ENCODE measurements around the gene DOCK3. TPM values are rescaled to one million over a fixed set of nuclear protein-coding genes. Genes with fewer than 3 reads are reported as not detected.

The DOCK3 gene
- polyA plus RNA-seq, 2 of the 4 experiments (the other 2 are of a cell fraction): 0.40 to 0.46 TPM

- TF ChIP-seq, protein P1, sequence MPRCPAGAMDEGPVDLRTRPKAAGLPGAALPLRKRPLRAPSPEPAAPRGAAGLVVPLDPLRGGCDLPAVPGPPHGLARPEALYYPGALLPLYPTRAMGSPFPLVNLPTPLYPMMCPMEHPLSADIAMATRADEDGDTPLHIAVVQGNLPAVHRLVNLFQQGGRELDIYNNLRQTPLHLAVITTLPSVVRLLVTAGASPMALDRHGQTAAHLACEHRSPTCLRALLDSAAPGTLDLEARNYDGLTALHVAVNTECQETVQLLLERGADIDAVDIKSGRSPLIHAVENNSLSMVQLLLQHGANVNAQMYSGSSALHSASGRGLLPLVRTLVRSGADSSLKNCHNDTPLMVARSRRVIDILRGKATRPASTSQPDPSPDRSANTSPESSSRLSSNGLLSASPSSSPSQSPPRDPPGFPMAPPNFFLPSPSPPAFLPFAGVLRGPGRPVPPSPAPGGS (IDR thresholded peaks at IDR 0.05): no peak
- TF ChIP-seq TFCP2L1 (CRISPR knock-in tag; IDR thresholded peaks at IDR 0.05) (no peak), RAD21 (conservative IDR thresholded peaks at IDR 0.05 in 1 of 2, IDR thresholded peaks at IDR 0.05 in 1 of 2) (no peak)
These were observed 130.6 kb downstream of the DOCK3 start (continued) for GRCh38 chr3:50805321-50805720.

DNA sequence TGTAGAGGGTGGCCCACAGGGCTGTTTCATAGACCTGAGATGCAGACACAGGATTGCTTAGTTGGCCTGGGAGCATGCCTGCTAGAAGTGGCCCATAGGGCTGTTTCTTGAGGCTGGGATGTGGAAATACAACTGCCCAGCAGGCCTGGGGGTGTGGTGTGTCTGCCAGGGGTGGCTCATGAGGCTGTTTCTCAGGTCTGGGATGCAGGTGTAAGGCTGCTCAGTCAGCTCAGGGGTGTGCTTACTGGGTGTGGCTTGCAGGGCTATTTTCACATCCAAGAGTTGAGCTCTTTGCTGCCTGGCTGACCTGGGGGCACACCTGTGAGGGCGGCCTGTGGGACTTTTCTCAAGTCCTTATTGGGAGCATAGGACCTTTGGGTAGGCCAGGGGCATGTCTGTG, 131.3 kb downstream of the DOCK3 start:
- H3K4me1 ChIP-seq: no peaks in the 10 kb centered on the region
- no peak overlapping the region for H3K4me2 ChIP-seq
- no peak overlapping the region for H3K4me3 ChIP-seq
- H3K27ac ChIP-seq: no peak overlapping the region
- TF ChIP-seq SREBF2 (IDR thresholded peaks at IDR 0.05) (no peak), TP53 (CRISPR knock-in tag; IDR thresholded peaks at IDR 0.05) (no peak), ELK1 (IDR thresholded peaks at IDR 0.05; ENCODE audit: low read depth, low read length) (no peak), EHF (CRISPR knock-in tag; IDR thresholded peaks at IDR 0.05) (no peak), FOXS1 (CRISPR knock-in tag; IDR thresholded peaks at IDR 0.05) (no peak), POLR2AphosphoS2 (conservative IDR thresholded peaks at IDR 0.05; ENCODE audit: low read length) (no peak), KDM1A (IDR thresholded peaks at IDR 0.05; ENCODE audit: low read depth) (no peak)
- TF ChIP-seq, protein P2, sequence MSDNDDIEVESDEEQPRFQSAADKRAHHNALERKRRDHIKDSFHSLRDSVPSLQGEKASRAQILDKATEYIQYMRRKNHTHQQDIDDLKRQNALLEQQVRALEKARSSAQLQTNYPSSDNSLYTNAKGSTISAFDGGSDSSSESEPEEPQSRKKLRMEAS (IDR thresholded peaks at IDR 0.05): no peak
- TF ChIP-seq, protein P3, sequence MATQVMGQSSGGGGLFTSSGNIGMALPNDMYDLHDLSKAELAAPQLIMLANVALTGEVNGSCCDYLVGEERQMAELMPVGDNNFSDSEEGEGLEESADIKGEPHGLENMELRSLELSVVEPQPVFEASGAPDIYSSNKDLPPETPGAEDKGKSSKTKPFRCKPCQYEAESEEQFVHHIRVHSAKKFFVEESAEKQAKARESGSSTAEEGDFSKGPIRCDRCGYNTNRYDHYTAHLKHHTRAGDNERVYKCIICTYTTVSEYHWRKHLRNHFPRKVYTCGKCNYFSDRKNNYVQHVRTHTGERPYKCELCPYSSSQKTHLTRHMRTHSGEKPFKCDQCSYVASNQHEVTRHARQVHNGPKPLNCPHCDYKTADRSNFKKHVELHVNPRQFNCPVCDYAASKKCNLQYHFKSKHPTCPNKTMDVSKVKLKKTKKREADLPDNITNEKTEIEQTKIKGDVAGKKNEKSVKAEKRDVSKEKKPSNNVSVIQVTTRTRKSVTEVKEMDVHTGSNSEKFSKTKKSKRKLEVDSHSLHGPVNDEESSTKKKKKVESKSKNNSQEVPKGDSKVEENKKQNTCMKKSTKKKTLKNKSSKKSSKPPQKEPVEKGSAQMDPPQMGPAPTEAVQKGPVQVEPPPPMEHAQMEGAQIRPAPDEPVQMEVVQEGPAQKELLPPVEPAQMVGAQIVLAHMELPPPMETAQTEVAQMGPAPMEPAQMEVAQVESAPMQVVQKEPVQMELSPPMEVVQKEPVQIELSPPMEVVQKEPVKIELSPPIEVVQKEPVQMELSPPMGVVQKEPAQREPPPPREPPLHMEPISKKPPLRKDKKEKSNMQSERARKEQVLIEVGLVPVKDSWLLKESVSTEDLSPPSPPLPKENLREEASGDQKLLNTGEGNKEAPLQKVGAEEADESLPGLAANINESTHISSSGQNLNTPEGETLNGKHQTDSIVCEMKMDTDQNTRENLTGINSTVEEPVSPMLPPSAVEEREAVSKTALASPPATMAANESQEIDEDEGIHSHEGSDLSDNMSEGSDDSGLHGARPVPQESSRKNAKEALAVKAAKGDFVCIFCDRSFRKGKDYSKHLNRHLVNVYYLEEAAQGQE (IDR thresholded peaks at IDR 0.05): no peak
- CTCF ChIA-PET: interaction anchor here (1.1 kb wide), 1 partner anchor 295 kb away, joined by 3 read pairs; no protein-coding TSS in a partner anchor
- WGBS (ENCODE audit: missing lambda C conversion rate): no CpG with 5 or more reads among the region's 1 CpG
- ATAC-seq: no peak
- no peak for FAIRE-seq
- DNase-seq (ENCODE audit: low read depth in 1 of 2, low spot score in 1 of 2): no peak
- H3K9me3 ChIP-seq: no peaks in the 10 kb centered on the region; the same call in 2 of the 3 replicates
- POLR2A ChIA-PET: no interaction called here

DNA sequence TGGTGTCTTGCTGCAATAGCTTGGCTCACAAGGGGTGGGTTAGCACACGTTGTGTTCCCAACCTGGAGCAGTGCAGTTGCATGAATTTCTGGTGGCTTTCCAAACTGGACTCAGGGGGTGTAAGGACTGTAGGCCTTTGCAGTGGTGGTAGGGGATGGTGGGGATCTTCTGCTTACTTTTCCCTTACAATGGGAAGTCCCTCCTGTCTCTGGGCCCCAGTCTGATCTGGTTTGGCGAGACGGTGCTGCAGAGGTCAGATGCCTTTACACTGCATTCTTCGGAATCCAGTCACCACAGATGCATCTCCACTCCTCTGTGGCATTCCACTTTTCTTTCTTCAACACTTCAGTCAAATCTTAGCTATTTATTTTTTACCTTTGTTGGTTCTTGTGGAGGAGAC, 132.1 kb downstream of the DOCK3 start:
- WGBS (ENCODE audit: missing lambda C conversion rate): 28% methylated on average over 4 of the region's 4 CpGs
- Histone ChIP-seq H3K9me3 (no peaks in the 10 kb centered on the region; the same call in 2 of the 3 replicates), H3K27ac (no peak overlapping the region), H3K4me3 (no peak overlapping the region), H3K4me1 (no peaks in the 10 kb centered on the region), H3K4me2 (peak overlapping the region; percentile 23; the same call in 1 of the 3 replicates)
- ATAC-seq: no peak
- no peak for FAIRE-seq
- POLR2A ChIA-PET: no interaction called here
- CTCF ChIA-PET: interaction anchor here (0.6 kb wide), 1 partner anchor 865 kb away, joined by 3 read pairs; no protein-coding TSS in a partner anchor
- TF ChIP-seq RCOR1 (IDR thresholded peaks at IDR 0.05; ENCODE audit: low read depth, low read length): no peak
- no peak for TF ChIP-seq HES2 (IDR thresholded peaks at IDR 0.05)
- no peak for TF ChIP-seq POLR2A (IDR thresholded peaks at IDR 0.05; ENCODE audit: low read length)
- TF ChIP-seq KDM1A (IDR thresholded peaks at IDR 0.05; ENCODE audit: low read depth): no peak
- no peak for TF ChIP-seq HOXA7 (CRISPR knock-in tag; IDR thresholded peaks at IDR 0.05)
- no peak for TF ChIP-seq FOSB (CRISPR knock-in tag; IDR thresholded peaks at IDR 0.05)
- TF ChIP-seq PHF8 (IDR thresholded peaks at IDR 0.05; ENCODE audit: borderline replicate concordance, low read depth): no peak
- TF ChIP-seq CEBPB (IDR thresholded peaks at IDR 0.05): no peak
- no peak for TF ChIP-seq RNF2 (IDR thresholded peaks at IDR 0.05; ENCODE audit: borderline replicate concordance, low read depth)
- TF ChIP-seq PBX3 (IDR thresholded peaks at IDR 0.05): no peak
- TF ChIP-seq MAZ (IDR thresholded peaks at IDR 0.05; ENCODE audit: borderline replicate concordance, low read depth, low read length): no peak
- TF ChIP-seq GATA3 (IDR thresholded peaks at IDR 0.05; ENCODE audit: borderline replicate concordance): no peak
- no peak for TF ChIP-seq POLR2AphosphoS2 (conservative IDR thresholded peaks at IDR 0.05; ENCODE audit: low read length)
- no peak for TF ChIP-seq HEYL (CRISPR knock-in tag; IDR thresholded peaks at IDR 0.05)
- TF ChIP-seq SREBF2 (IDR thresholded peaks at IDR 0.05): no peak
- TF ChIP-seq BHLHE40 (IDR thresholded peaks at IDR 0.05; ENCODE audit: low read depth, low read length): no peak
- peak in 1 of 2 experiments; percentile 4 for DNase-seq (ENCODE audit: low read depth in 1 of 2, low spot score in 1 of 2)

Data from A549 (cell line).